ENCODE results near the gene TFR2.

TFR2 gene

DNA sequence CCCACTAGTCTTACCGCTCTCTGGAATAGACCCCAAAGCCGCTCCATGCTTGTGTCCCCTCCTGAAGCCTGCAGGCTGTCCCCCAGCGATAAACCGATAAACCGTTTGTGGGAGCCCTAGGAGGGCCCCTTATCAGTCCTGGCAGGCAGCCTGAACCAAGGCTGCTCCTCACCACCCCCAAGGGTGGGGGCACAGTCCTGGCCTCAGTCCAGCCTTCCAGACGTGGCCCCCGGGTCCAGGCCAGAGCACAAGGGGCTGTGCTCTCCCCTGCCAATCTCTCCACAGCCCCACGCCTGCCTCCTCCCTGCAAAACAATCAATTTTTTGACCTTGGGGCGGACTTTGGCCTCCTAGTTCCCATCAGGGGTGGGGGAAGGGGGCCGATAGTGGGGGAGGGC lies at the start of gene TFR2:
TSS of gene TFR2 (minus strand) at position 90 of the 397 bp plus-strand sequence. CDS start at position 47, 43 bp downstream.
- DNase-seq: no peak

- DNase-seq: no peak
These were observed 48.1 kb upstream of the TFR2 start for GRCh38 chr7:100689230-100690135.

DNA sequence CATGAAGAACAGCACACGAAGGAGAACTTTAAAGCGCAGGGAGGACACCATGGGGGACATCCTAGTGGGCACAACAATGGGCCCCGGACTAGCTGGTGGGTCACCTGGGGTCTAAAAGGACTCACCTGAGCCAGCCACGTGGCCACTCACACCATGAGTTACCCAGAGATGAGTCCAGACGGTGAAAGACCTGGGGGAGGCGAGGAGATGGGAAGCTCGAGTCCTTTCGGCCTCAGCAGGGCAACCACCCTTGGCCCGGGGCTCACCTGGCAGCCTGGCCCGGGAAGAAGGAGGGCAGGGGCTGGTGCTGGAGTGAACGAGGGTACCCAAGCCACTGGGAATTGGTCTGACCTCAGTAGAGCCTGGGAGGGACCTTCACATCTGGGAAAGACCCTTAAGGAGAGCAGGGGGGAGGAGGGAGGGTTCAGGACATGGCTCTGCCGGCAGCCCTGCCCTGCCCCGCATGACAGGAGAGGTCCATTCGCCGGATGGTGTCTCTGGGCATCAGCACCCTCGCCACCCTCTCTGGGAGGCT lies 47.0 kb upstream of the TFR2 start:
- no peak for DNase-seq

- no peak for DNase-seq
These were observed 46.5 kb upstream of the TFR2 start for GRCh38 chr7:100687751-100688300.

- no peak for DNase-seq
These were observed 45.9 kb upstream of the TFR2 start for GRCh38 chr7:100687261-100687660.

- no peak for DNase-seq
These were observed 45.5 kb upstream of the TFR2 start for GRCh38 chr7:100686822-100687211.

DNA sequence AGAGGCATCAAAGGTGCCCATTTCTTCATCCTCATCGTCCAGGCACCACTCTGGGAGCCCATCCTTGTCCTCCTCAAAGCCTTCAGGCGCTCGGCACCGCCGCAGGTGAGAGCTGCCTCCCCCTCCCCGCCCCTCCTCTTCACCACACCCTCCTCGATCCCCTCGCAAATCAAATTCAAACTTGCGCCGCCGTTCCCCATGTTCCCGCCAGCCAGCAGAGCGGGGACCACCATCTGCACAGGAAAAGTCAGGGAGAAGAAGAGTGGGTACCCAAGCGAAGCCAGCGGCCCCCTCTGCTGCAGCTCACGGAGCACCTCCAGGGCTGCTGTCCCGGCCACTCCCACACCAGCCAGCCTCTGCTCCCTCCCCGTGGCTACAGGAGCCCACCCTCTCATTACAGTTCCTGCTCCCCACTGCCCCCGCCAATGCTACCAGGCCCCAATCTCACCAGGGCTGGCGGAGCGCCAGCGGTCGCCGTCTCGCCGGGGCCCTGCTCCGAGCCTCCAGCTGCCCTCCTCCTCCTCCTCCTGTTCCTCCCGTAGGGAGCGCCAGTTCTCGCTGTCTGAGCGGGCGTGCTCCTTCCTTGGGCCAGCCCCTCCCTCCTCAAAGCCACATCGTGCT lies 45.0 kb upstream of the TFR2 start:
- DNase-seq: no peak

DNA sequence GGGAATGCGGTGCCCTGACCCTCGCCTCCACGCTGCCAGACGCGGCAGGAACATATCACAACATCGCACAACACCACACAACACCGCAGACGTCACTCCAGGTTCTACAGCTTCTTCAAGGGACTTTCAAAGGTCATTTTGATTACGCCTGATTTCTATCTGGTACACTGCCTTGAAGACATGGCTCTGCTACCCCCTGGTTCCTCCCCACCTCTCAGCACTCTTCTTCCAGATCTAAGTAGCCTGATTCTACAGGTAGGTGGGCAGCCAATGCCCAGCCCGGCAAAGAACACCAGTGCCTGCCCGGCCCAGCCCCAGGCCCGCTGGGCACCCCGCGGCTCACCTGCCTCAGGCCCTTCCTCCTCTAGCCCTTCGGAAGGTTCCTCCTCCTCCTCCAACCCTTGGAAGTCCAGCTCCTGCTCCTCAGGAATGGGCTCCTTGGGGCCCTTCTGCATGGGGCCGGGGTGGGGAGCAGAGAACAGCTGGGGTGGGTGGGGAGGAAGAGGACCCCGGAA lies 44.3 kb upstream of the TFR2 start:
- DNase-seq: no peak

GRCh38 chr7:100685049-100685605 lies 43.8 kb upstream of the TFR2 start:
- DNase-seq: no peak

DNA sequence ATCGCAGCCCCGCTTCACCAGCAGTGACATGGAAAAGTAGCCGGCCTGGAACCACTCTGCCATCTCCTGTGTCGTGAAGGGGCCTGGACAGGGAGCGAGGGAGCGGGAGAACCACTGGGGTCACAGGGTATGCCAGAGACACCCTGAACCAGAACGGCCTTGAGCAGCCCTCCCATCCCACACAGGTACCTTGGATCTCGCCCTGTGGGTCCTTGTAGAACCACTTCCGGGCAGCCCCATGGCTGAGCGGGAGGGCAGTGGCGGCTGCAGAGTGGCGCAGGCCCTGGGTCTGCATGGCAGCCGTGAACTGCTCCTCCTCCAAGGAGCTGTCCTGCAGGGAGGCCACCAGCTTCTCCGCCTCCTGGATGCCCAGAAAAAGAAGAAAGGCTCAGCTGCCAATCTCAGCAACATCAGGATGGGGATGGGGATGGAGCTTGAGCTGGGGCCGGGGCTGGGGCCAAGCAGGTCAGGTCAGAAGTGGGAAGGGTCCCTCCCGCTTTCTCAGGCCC lies 43.2 kb upstream of the TFR2 start:
- no peak for DNase-seq

DNA sequence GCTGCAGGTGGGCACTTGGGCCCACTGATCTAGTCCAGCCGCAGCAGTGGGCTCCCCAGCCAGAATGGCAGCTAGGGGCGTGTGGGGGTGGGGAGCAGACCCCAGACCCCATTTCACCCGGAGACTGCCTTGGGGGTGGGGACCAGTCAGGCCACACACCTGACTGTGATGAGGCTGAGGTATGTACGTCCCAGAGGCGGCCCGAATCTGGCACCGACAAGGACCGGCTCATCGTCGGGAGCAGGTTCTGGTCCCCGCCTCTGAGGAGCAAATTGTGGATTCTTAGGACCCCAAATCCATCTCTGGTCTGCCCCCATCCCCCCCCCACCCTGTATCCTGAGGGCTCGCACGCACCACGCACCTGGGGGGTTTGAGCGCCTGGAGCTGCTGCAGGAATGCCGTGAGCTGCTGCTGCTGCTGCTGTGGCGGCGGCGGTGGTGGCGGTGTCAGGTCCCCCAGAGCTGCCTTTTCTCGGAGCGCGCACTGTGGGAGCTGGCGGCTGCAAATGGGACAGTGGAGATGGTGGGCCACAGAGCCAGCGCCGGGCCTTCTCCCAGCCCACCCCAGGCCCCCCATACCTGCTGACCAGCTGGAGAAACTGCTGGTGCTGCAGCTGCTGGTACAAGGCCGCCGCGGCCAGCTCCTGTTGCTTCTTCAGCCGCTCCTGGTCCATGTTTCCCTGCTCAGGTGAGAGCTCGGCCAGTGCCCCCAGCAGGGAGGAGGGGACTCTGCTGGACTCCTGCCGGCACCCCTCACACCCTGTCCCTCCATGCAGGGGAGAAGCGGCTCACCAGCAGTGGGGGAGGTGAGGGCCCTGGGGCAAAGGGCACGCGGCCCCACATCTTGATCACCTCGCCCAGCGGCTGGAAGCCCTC lies 42.5 kb upstream of the TFR2 start:
- no peak for DNase-seq

- DNase-seq: no peak
These were observed 41.8 kb upstream of the TFR2 start for GRCh38 chr7:100682991-100683658.

GRCh38 chr7:100682228-100682741 lies 40.9 kb upstream of the TFR2 start:
- no peak for DNase-seq

GRCh38 chr7:100681491-100682227 lies 40.3 kb upstream of the TFR2 start:
- DNase-seq: no peak

GRCh38 chr7:100680576-100681271 lies 39.4 kb upstream of the TFR2 start:
- DNase-seq: no peak

- DNase-seq: no peak
These were observed 38.7 kb upstream of the TFR2 start for GRCh38 chr7:100679927-100680575.

GRCh38 chr7:100679129-100679926 lies 38.0 kb upstream of the TFR2 start:
- DNase-seq: no peak

DNA sequence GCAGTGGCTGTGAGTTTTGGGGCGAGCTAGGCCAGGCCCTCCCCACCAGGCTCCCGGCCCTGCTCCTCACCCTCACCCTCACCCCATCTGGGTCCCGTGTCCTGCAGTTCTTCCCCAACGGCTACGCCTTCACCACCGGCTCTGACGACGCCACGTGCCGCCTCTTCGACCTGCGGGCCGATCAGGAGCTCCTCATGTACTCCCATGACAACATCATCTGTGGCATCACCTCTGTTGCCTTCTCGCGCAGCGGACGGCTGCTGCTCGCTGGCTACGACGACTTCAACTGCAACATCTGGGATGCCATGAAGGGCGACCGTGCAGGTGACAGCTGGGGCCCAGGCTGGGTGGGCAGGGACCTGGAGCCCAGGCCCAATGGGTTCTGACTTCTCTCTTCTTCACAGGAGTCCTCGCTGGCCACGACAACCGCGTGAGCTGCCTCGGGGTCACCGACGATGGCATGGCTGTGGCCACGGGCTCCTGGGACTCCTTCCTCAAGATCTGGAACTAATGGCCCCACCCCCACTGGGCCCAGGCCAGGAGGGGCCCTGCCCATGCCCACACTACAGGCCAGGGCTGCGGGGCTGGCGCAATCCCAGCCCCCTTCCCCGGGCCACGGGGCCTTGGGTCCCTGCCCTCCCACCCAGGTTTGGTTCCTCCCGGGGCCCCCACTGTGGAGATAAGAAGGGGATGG lies 37.1 kb upstream of the TFR2 start:
- DNase-seq: no peak
